Panc1 (cell line): ENCODE results near the gene KRT35.

ENCODE experiments used
- SIN3A ChIP-seq: IDR thresholded peaks from 2 replicates; pipeline ENCODE4 v1.6.1; 2012; ENCODE audit warnings: low read depth, mild to moderate bottlenecking, low read length, moderate library complexity, borderline replicate concordance; ENCODE audit not compliant: insufficient read depth
- TF ChIP-seq, protein P1 (sequence below): fragments of 450-650 bp; IDR thresholded peaks from 2 replicates; pipeline ENCODE4 v1.5.1; 2017; ENCODE audit warnings: mild to moderate bottlenecking
- TF ChIP-seq, protein P2 (sequence below), 2 experiments: IDR thresholded peaks; 2 replicates each; pipeline ENCODE4 v1.6.1; 2011 to 2012; ENCODE audit warnings: low read depth in 2 of 2, control low read depth in 1 of 2, low read length in 1 of 2, mild to moderate bottlenecking in 1 of 2, moderate library complexity in 1 of 2; ENCODE audit not compliant: insufficient read depth in 1 of 2

DNA sequence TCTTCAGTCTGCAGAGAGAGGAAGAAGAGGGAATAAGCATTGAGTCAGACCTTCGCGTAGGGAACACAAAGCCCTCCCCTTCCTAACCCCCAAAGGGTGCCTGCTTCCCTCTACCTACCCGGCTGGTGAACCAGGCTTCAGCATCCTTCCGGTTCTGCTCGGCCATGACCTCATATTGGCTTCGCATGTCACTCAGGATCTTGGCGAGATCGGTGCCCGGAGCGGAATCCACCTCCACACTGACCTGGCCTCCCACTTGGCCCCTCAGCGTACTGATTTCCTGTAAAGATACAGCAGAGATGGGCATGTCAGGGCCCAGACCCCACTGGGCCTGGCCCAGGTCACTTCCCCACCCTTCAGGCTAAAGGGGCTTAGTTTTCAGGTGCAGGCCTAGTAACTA is 43.3 kb upstream of the KRT35 start:
- TF ChIP-seq, protein P1, sequence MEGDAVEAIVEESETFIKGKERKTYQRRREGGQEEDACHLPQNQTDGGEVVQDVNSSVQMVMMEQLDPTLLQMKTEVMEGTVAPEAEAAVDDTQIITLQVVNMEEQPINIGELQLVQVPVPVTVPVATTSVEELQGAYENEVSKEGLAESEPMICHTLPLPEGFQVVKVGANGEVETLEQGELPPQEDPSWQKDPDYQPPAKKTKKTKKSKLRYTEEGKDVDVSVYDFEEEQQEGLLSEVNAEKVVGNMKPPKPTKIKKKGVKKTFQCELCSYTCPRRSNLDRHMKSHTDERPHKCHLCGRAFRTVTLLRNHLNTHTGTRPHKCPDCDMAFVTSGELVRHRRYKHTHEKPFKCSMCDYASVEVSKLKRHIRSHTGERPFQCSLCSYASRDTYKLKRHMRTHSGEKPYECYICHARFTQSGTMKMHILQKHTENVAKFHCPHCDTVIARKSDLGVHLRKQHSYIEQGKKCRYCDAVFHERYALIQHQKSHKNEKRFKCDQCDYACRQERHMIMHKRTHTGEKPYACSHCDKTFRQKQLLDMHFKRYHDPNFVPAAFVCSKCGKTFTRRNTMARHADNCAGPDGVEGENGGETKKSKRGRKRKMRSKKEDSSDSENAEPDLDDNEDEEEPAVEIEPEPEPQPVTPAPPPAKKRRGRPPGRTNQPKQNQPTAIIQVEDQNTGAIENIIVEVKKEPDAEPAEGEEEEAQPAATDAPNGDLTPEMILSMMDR = no peak
- TF ChIP-seq, protein P2, sequence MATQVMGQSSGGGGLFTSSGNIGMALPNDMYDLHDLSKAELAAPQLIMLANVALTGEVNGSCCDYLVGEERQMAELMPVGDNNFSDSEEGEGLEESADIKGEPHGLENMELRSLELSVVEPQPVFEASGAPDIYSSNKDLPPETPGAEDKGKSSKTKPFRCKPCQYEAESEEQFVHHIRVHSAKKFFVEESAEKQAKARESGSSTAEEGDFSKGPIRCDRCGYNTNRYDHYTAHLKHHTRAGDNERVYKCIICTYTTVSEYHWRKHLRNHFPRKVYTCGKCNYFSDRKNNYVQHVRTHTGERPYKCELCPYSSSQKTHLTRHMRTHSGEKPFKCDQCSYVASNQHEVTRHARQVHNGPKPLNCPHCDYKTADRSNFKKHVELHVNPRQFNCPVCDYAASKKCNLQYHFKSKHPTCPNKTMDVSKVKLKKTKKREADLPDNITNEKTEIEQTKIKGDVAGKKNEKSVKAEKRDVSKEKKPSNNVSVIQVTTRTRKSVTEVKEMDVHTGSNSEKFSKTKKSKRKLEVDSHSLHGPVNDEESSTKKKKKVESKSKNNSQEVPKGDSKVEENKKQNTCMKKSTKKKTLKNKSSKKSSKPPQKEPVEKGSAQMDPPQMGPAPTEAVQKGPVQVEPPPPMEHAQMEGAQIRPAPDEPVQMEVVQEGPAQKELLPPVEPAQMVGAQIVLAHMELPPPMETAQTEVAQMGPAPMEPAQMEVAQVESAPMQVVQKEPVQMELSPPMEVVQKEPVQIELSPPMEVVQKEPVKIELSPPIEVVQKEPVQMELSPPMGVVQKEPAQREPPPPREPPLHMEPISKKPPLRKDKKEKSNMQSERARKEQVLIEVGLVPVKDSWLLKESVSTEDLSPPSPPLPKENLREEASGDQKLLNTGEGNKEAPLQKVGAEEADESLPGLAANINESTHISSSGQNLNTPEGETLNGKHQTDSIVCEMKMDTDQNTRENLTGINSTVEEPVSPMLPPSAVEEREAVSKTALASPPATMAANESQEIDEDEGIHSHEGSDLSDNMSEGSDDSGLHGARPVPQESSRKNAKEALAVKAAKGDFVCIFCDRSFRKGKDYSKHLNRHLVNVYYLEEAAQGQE (IDR thresholded peaks at IDR 0.05; ENCODE audit: insufficient read depth in 1 of 2, low read depth in 2 of 2, low read length in 1 of 2) = no peak
- TF ChIP-seq SIN3A = no peak
